Adipocyte (in vitro differentiated cells): ENCODE results near the gene HIVEP1.

Experiments
- DNase-seq: peaks from one replicate; pipeline ENCODE4 v3.0.0-alpha.2; 2015; ENCODE audit warnings: low read depth
- H3K27me3 ChIP-seq: replicated peaks from 2 replicates; pipeline ENCODE4 v1.7.0; 2013; ENCODE audit warnings: mild to moderate bottlenecking, low read length, moderate library complexity; ENCODE audit not compliant: control insufficient read depth, insufficient read depth
- H3K36me3 ChIP-seq: 2 replicates; pipeline ENCODE4 v1.7.0; 2013; ENCODE audit warnings: low read length, mild to moderate bottlenecking, moderate library complexity; ENCODE audit not compliant: control insufficient read depth, insufficient read depth, severe bottlenecking
- H3K4me1 ChIP-seq: 2 replicates; pipeline ENCODE4 v1.7.0; 2013; ENCODE audit warnings: mild to moderate bottlenecking, low read length, moderate library complexity; ENCODE audit not compliant: control insufficient read depth, insufficient read depth
- H3K4me3 ChIP-seq: 2 replicates; pipeline ENCODE4 v1.7.0; 2013; ENCODE audit warnings: mild to moderate bottlenecking, low read length, moderate library complexity
- H3K9ac ChIP-seq: 2 replicates; pipeline ENCODE4 v1.7.0; 2013; ENCODE audit warnings: mild to moderate bottlenecking, low read length, moderate library complexity
- H3K9me3 ChIP-seq: 2 replicates; pipeline ENCODE4 v1.7.0; 2013; ENCODE audit warnings: mild to moderate bottlenecking, low read length, moderate library complexity; ENCODE audit not compliant: control insufficient read depth

Gene HIVEP1

DNA sequence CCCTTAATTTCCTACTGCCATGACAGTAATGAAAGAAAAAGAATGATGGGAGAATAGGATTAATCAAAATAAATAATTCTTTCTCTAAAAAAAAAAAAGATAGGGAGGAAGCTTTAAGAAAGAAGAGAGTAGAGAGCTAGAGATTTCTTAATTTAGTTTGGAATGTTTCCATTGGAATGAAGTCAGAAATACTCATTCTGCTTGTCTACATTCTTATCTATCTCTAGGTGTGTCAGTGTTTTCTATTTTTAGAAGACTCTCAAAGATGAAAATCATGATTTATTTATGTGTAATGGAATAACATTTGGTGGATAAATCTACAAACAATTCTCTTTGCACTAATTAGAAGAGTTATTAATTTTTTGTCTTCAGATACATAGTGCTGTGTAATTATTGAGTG is 38.0 kb upstream of the HIVEP1 start:
- H3K27me3 ChIP-seq: no peaks in the 10 kb centered on the region
- DNase-seq: peak; percentile 68
- no peak overlapping the region for H3K4me3 ChIP-seq
- no peaks in the 10 kb centered on the region for H3K9me3 ChIP-seq
- H3K36me3 ChIP-seq: no peaks in the 10 kb centered on the region
- peaks cover 34% of the 10 kb centered on the region for H3K4me1 ChIP-seq
- H3K9ac ChIP-seq: no peak overlapping the region

DNA sequence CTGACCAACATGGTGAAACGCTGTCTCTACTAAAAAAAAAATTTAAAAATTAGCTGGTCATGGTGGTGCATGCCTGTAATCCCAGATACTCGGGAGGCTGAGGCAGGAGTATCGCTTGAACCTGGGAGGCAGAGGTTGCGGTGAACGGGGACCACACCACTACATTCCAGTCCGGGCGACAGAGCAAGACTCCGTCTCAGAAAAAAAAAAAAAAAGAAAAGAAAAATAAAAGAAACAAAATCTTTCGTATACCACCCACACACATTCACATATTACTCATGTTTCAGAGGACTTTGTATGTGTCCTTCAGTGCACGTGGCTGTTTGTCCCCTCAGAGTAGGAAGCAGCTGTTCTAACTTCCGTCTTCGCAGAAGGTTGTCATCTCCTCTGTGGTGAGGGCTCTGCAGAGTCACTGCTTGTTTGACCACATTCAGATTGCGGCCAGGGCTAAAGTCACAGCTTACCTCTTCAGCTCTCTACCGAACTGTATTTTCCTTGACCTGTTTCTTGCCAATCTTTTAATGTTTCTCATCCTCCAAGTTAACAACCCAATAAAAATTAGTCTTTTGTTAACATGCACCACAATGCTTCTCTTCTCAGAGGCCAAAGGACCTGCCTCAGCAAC is 36.6 kb upstream of the HIVEP1 start:
- DNase-seq: no peak
- no peak overlapping the region for H3K9ac ChIP-seq
- no peaks in the 10 kb centered on the region for H3K36me3 ChIP-seq
- no peak overlapping the region for H3K4me3 ChIP-seq
- H3K4me1 ChIP-seq: peaks cover 23% of the 10 kb centered on the region
- H3K27me3 ChIP-seq: no peaks in the 10 kb centered on the region
- H3K9me3 ChIP-seq: no peaks in the 10 kb centered on the region

DNA sequence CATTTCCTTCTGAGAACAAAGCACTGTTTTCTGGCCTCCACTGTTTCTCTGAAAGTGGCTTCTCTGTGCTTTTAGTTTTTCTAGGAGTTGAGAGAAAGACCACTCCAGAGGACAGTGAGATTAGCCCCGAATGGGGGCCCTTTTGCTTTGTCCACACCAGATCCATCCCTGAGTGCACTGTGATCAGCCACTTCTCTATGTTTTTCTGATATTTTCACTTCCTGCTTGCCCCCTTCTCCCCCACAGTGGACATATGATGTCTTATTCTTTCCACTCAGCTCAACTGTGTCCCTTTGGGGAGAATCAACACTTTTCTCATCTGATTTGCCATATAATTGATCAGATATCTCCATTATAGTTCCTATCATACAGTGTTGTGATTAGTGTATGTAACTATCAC is 35.6 kb upstream of the HIVEP1 start:
- Histone ChIP-seq H3K36me3 (no peaks in the 10 kb centered on the region), H3K4me3 (no peak overlapping the region), H3K27me3 (no peaks in the 10 kb centered on the region), H3K9ac (no peak overlapping the region), H3K9me3 (no peaks in the 10 kb centered on the region), H3K4me1 (peaks cover 15% of the 10 kb centered on the region)
- no peak for DNase-seq

DNA sequence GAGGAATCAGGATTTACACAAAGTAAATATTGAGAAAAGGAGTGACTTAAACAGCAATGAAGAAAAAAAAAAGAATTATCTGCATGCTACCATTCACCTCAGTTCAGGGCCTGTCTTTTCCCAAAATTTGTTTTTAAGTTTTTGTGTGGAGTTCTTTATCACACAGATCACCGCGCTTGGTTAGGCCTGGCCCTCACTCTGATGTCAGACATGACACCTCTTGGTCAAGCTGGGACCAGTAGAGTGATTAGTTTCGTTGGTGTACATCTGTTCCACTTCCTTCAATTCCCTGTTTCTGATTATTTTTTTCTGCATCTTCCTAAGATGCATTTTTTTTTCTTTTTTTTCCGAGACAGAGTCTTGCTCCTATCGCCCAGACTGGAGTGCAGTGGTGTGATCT is 34.9 kb upstream of the HIVEP1 start:
- no peak overlapping the region for H3K4me3 ChIP-seq
- H3K4me1 ChIP-seq: peaks cover 15% of the 10 kb centered on the region

DNA sequence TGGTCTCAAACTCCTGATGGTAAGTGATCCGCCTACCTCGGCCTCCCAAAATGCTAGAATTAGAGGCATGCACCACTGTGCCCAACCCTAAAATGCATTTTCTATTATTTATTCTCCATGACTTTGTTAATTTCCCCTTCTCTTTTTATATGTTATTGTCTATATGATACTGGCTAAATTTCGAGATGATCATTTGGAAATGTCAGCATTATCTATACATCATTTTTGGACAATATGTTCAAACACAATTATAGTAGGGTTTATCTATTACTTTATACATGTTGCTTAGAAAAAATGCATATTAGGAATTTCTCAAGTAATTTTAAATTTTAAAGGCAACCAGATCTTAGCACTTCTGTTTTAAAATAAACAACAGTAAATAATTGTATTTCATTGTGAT is 34.4 kb upstream of the HIVEP1 start:
- no peaks in the 10 kb centered on the region for H3K36me3 ChIP-seq
- DNase-seq: no peak
- no peaks in the 10 kb centered on the region for H3K27me3 ChIP-seq
- peaks cover 14% of the 10 kb centered on the region for H3K4me1 ChIP-seq
- no peak overlapping the region for H3K9ac ChIP-seq
- no peak overlapping the region for H3K4me3 ChIP-seq
- no peaks in the 10 kb centered on the region for H3K9me3 ChIP-seq

More for the DNA sequence above, 34.9 kb upstream of the HIVEP1 start:
- DNase-seq: no peak
- Histone ChIP-seq H3K9me3 (no peaks in the 10 kb centered on the region), H3K27me3 (no peaks in the 10 kb centered on the region), H3K36me3 (no peaks in the 10 kb centered on the region), H3K9ac (no peak overlapping the region)

DNA sequence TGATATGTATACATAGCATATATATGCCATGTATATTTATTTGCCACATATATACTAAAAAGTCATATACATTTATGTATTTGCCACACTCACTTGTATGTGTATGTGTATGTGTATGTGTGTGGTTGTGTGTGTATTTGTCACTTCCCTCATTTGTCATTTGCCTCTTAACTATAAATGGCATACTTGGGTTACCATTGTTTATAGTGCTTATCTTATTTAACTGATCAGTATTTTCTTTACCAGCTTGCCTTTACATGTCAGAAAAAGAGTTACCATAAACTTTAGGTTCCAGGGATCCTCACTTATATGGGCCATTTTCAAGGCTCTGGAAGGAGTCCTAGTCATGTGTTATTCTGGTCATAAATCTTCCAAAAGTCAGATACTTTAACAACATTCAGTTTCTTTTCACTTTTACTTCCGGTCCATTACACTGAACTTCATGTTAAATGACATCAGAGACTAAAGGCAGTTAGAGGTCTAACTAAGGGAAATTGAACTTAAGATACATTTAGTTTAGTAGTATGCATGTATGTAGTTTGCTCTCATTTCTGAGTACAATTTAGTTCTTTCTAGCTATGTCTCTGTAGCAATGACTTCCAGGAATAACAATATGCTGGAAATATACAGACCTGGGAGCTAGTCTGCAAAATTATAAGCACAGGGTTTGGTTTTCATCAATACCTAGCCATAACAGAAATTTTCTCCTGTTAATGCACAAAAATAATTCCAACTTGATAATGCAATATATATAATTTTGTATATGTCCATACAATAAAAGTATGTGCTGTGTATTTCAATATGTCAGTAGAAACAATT is 33.7 kb upstream of the HIVEP1 start:
- Histone ChIP-seq H3K4me1 (peaks cover 7% of the 10 kb centered on the region), H3K36me3 (no peaks in the 10 kb centered on the region), H3K4me3 (no peak overlapping the region), H3K9me3 (no peaks in the 10 kb centered on the region), H3K27me3 (no peaks in the 10 kb centered on the region), H3K9ac (no peak overlapping the region)
- DNase-seq: no peak

DNA sequence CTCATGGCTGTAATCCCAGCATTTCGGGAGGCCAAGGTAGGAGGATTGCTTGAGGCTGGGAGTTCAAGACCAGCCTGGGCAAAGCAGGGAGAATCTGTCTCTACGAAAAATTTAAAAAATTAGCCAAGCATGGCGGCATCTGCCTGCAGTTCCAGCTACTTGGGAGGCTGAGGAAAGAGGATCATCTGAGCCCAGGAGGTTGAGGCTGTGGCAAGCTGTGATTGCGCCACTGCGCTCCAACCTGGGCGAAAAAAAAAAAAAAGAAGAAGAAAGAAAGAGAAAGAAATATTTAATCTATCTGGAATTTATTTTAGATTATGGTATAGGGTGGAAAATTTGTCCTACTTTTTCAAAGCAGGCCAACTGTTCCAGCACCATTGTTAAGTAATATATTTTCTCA is 32.2 kb upstream of the HIVEP1 start:
- Histone ChIP-seq H3K9me3 (no peaks in the 10 kb centered on the region), H3K9ac (no peak overlapping the region)
- no peak for DNase-seq

DNA sequence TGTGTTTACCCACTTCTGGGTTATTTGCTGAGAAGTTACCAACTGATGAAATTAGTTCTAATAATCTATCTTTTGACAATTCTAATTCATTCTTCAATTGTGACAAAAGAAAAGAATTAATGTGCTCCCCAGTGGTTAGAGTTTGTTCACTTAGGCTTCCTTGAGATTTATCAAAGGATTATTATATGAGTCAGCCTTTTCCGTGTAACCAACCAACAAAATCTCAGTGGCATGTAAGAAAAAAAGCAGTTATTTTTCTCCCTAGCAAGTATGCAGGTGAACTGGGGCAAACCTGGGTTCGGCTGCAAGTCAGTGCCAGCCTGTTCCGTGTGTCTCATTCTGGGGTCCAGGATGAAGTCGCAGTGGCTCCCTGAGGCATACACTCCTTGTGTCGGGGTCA is 28.8 kb upstream of the HIVEP1 start:
- no peak overlapping the region for H3K9ac ChIP-seq
- no peaks in the 10 kb centered on the region for H3K36me3 ChIP-seq
- H3K4me3 ChIP-seq: no peak overlapping the region
- no peaks in the 10 kb centered on the region for H3K4me1 ChIP-seq
- no peaks in the 10 kb centered on the region for H3K27me3 ChIP-seq
- no peaks in the 10 kb centered on the region for H3K9me3 ChIP-seq
- DNase-seq: no peak

More for the DNA sequence above, 32.2 kb upstream of the HIVEP1 start:
- no peaks in the 10 kb centered on the region for H3K36me3 ChIP-seq
- H3K4me1 ChIP-seq: no peaks in the 10 kb centered on the region
- H3K27me3 ChIP-seq: no peaks in the 10 kb centered on the region
- H3K4me3 ChIP-seq: no peak overlapping the region

DNA sequence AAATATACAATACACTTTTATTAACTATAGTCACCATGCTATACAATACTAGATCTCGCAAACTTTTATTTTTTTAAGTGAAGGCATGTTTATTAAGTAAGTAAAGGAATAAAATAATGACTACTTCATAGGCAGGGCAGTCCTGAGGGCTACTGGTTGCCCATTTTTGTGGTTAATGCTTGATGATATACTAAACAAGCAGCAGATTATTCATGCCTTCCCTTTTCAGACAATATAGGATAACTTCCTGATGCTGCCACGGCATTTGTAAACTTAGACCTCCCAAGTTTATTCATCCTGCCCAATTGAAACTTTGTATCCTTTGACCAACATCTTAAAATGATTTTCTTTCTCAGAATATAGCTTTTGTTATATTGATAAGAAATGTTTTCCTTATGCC is 24.7 kb upstream of the HIVEP1 start:
- Histone ChIP-seq H3K9me3 (no peaks in the 10 kb centered on the region), H3K4me1 (no peaks in the 10 kb centered on the region), H3K36me3 (no peaks in the 10 kb centered on the region), H3K9ac (no peak overlapping the region), H3K4me3 (no peak overlapping the region), H3K27me3 (no peaks in the 10 kb centered on the region)
- no peak for DNase-seq

DNA sequence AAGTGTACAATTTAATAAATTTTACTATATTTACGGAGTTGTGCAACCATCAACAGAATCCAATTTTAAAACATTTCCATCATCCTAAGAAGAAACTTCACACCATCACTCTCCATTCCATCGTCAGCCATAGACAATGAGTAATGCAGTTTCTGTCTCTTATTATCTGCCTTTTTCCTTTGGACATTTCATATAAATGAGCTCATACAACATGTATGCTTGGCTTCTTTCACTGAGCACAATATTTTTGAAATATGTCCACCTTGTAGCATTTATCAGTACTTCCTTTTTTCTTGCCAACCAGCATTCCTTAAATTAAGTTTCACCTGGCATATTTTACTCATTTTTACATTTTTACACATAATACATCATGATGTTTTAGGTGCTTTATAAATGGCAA is 22.7 kb upstream of the HIVEP1 start:
- no peaks in the 10 kb centered on the region for H3K36me3 ChIP-seq
- H3K27me3 ChIP-seq: no peaks in the 10 kb centered on the region
- H3K4me1 ChIP-seq: no peaks in the 10 kb centered on the region
- no peaks in the 10 kb centered on the region for H3K9me3 ChIP-seq
- no peak overlapping the region for H3K4me3 ChIP-seq
- DNase-seq: peak; percentile 43
- no peak overlapping the region for H3K9ac ChIP-seq

DNA sequence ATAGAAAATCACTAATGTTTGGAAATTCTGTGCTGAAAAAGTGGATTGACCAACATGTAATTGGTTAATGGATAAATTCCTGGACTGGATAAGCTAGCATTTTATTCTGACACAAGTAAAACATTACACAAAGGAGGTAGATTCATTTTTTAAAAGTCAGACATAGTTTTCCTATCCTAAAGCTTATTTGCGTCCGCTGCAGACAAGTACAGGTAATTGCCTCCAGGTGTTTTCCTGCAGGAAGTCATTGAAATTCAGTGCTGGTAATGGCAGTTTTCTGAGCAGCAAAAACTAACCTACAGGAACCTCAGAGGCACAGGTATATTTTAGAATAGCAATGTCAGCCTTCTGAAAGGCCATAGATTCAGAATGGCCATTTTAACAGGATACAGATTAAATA is 20.0 kb upstream of the HIVEP1 start:
- DNase-seq: no peak
- no peaks in the 10 kb centered on the region for H3K36me3 ChIP-seq
- peaks cover 4% of the 10 kb centered on the region for H3K4me1 ChIP-seq
- H3K27me3 ChIP-seq: no peaks in the 10 kb centered on the region
- H3K9me3 ChIP-seq: no peaks in the 10 kb centered on the region
- no peak overlapping the region for H3K4me3 ChIP-seq
- H3K9ac ChIP-seq: no peak overlapping the region
